Peyer's patch (tissue), 4 donors: ENCODE data around the gene TNS3. TPM values are rescaled to one million over a fixed set of nuclear protein-coding genes. Genes with fewer than 3 reads are reported as not detected.

Experiments used
- DNase-seq, 3 donors: peaks; one replicate each; pipeline ENCODE4 v3.0.0-alpha.2; 2017 to 2019
- H3K27ac ChIP-seq, 4 donors: fragments of 200-600 bp; sonication (generic); one replicate each; pipeline ENCODE4 v1.5.1; 2016 to 2019
- H3K27me3 ChIP-seq, 2 donors: fragments of 200-600 bp; sonication (generic); one replicate each; pipeline ENCODE4 v1.5.1; 2019
- H3K36me3 ChIP-seq, 3 donors: fragments of 200-600 bp; sonication (generic); one replicate each; pipeline ENCODE4 v1.5.1; 2016 to 2019
- H3K4me1 ChIP-seq, 4 donors: fragments of 200-600 bp; sonication (generic); one replicate each; pipeline ENCODE4 v1.5.1; 2016 to 2019
- H3K4me3 ChIP-seq, 4 donors: fragments of 200-600 bp; sonication (generic); 1 replicate in 3 of 4; 2 replicates in 1 of 4; pipeline ENCODE4 v1.5.1; 2016 to 2019; ENCODE audit warnings: mild to moderate bottlenecking in 1 of 4
- H3K9me3 ChIP-seq, 4 donors: fragments of 200-600 bp; sonication (generic); one replicate each; pipeline ENCODE4 v1.5.1; 2016 to 2019; ENCODE audit warnings: mild to moderate bottlenecking in 1 of 4
- POLR2A ChIP-seq, 2 donors: fragments of 450-650 bp; IDR thresholded peaks; one replicate each; pipeline ENCODE4 v1.5.1; 2017; ENCODE audit warnings: antibody characterized with exemption in 2 of 2, mild to moderate bottlenecking in 2 of 2, moderate library complexity in 2 of 2
- total RNA-seq, 4 donors: library from RNA; depleted of rRNA; stranded (reverse); fragments of >200 nt; gene quantifications; one replicate each; pipeline ENCODE4 v1.1.0, GENCODE V29; 2016
- TF ChIP-seq, protein P1 (sequence below), 6 experiments: fragments of 450-650 bp in 4 of 6; fragments of 200-600 bp in 2 of 6; sonication (generic) in 1 of 6; IDR thresholded peaks; one replicate each; pipeline ENCODE4 v1.5.1; 2017 to 2019; ENCODE audit warnings: antibody characterized with exemption in 6 of 6, mild to moderate bottlenecking in 3 of 6, moderate library complexity in 1 of 6

The TNS3 gene
- total RNA-seq, 4 donors from 2014 or later = 79.5 to 157 (median 112) TPM

DNA sequence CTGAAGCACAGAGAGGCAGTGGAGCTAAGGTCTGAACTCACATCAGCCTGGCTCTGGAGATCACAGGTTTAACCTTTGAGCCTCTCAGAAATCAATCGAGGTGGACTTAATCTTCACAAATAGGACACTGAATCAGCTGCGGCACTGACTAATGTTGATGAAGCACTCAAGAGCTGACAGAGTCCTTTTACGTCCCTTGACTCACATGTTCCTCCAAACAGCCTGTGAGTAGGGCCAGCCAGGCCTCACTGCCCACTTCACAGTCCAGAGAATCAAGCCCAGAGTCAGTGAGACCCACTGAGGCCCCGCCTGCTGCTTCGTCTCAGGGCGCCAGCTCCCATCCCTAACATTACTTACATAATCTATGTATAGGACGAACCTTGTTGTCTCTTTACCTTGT, 63.1 kb downstream of the TNS3 start:
- H3K4me1 ChIP-seq = peaks cover 0 to 34% (median 0%) of the 10 kb centered on the region in 4 donors
- no peaks in the 10 kb centered on the region for H3K27me3 ChIP-seq
- no peaks in the 10 kb centered on the region for H3K9me3 ChIP-seq
- H3K27ac ChIP-seq = peak overlapping the region in 2 of 4 donors; percentile 16 to 61
- TF ChIP-seq POLR2A (IDR thresholded peaks at IDR 0.05) = no peak
- TF ChIP-seq, protein P1, sequence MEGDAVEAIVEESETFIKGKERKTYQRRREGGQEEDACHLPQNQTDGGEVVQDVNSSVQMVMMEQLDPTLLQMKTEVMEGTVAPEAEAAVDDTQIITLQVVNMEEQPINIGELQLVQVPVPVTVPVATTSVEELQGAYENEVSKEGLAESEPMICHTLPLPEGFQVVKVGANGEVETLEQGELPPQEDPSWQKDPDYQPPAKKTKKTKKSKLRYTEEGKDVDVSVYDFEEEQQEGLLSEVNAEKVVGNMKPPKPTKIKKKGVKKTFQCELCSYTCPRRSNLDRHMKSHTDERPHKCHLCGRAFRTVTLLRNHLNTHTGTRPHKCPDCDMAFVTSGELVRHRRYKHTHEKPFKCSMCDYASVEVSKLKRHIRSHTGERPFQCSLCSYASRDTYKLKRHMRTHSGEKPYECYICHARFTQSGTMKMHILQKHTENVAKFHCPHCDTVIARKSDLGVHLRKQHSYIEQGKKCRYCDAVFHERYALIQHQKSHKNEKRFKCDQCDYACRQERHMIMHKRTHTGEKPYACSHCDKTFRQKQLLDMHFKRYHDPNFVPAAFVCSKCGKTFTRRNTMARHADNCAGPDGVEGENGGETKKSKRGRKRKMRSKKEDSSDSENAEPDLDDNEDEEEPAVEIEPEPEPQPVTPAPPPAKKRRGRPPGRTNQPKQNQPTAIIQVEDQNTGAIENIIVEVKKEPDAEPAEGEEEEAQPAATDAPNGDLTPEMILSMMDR (IDR thresholded peaks at IDR 0.05) = peak in 1 of 6 experiments; percentile 17
- peak in 2 of 3 donors; percentile 51 to 75 for DNase-seq
- peaks cover 0 to 8% (median 0%) of the 10 kb centered on the region in 3 donors for H3K36me3 ChIP-seq
- H3K4me3 ChIP-seq = no peak overlapping the region

DNA sequence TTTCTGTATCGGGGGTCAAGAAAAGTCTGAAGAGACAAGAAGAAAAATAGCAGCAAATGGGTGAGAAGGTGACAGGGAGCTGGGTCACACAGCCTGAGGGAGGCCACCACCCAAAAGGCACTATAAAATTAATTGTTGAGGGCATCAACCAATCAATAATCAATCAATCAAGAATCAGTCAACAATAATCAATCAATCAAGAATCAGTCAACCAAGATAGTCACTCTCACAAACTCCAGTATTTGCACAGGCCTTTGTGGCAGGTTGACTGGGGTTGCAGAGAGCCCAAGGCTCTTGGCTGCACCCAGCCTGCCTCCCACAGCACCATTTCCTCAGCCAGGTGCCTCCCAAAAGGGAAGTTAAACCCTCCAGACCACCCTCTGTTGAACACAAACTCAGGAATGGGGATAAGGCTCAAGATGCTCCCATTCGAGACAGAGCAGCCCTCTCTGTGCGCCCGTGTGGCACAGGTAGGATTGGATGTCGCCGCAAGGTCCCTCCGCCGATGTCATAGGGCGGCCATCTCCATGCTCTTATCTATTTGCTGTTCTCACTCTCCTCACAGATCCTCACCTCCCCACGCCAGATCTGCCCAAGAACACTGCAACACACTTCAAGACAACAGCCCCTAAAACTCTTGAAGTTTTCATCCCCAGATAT, 64.0 kb downstream of the TNS3 start:
- H3K27me3 ChIP-seq = no peaks in the 10 kb centered on the region
- peaks cover 0 to 42% (median 1%) of the 10 kb centered on the region in 4 donors for H3K4me1 ChIP-seq
- H3K36me3 ChIP-seq = no peaks in the 10 kb centered on the region
- H3K4me3 ChIP-seq = no peak overlapping the region
- TF ChIP-seq, protein P1 (IDR thresholded peaks at IDR 0.05) = no peak
- TF ChIP-seq POLR2A (IDR thresholded peaks at IDR 0.05) = no peak
- H3K27ac ChIP-seq = peak overlapping the region in 2 of 4 donors; percentile 16 to 61
- peak in 1 of 3 donors; percentile 20 for DNase-seq
- H3K9me3 ChIP-seq = no peaks in the 10 kb centered on the region

DNA sequence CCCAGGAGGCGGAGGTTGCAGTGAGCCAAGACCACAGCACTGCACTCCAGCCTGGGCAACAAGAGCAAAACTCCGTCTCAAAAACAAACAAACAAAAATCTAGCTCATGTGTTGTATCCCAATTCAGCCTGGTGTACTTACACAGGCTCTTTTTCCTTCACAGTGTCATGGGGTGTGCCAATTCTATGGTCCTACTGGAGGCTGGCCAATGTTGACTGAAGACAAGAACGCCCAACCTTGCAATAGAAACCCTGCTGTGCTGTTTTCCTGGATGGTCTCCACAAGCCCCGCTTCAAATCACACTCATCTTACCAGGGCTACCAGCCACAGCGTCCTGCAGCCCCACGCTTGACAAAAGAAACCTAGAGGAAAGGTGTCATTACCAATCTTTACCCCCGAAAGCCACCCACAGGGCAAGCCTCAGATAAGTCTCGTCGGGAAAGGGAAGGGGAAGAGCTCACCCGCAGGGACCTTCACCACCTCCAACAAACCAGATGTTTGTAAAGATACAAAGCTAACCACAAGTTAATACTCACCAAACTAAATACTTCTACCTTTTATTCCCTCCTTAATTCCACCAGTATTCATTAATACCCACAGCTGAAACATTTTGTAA, 64.8 kb downstream of the TNS3 start:
- peaks cover 0 to 43% (median 2%) of the 10 kb centered on the region in 4 donors for H3K4me1 ChIP-seq
- no peaks in the 10 kb centered on the region for H3K27me3 ChIP-seq
- TF ChIP-seq POLR2A (IDR thresholded peaks at IDR 0.05) = no peak
- no peak overlapping the region for H3K27ac ChIP-seq
- no peak overlapping the region for H3K4me3 ChIP-seq
- no peaks in the 10 kb centered on the region for H3K9me3 ChIP-seq
- no peaks in the 10 kb centered on the region for H3K36me3 ChIP-seq
- no peak for DNase-seq

DNA sequence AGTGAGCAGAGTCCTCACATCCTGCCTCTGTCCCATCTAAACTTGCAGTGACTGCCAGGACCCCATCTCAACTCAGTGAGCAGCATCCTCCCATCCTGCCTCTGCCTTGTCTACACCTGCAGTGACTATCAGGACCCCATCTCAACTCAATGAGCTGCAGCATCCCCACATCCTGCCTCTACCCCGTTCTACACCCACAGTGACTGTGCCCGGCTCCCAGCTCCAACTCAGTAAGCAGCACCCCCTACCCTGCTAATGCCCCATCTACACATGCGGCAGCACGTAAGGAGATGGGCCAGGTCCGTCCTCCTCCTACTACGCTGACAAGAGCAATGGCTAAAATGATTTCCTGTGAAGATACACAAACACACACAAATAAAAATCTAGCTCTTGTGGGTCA, 65.5 kb downstream of the TNS3 start:
- Histone ChIP-seq H3K27me3 (no peaks in the 10 kb centered on the region), H3K36me3 (peaks cover 0 to 5% (median 0%) of the 10 kb centered on the region in 3 donors), H3K27ac (no peak overlapping the region), H3K4me3 (no peak overlapping the region), H3K4me1 (peaks cover 0 to 45% (median 2%) of the 10 kb centered on the region in 4 donors), H3K9me3 (no peaks in the 10 kb centered on the region)
- TF ChIP-seq, protein P1 (IDR thresholded peaks at IDR 0.05) = no peak
- no peak for TF ChIP-seq POLR2A (IDR thresholded peaks at IDR 0.05)
- DNase-seq = peak in 1 of 3 donors; percentile 26

DNA sequence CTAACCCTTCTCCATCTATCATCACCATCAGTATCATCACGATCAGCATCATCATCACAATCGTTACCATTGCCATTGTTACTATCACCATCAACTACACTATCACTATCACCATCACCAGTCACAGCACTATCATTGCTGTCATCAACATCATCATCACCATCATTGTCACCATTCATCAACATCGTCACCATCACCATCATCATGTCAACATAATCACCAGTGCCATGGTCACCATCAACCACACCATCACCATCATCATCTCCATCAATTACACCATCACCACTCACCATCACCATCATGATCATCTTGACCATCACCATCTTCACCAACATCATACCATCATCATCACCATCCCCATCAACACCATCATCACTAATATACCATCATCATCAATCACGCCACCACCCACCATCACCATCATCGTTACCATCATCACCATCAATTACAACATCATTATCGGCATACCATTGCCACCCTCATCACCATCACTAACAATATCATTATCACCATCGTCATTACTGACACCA, 66.5 kb downstream of the TNS3 start:
- Histone ChIP-seq H3K36me3 (peaks cover 0 to 5% (median 0%) of the 10 kb centered on the region in 3 donors), H3K9me3 (no peaks in the 10 kb centered on the region), H3K27me3 (no peaks in the 10 kb centered on the region), H3K4me1 (peaks cover 0 to 36% (median 2%) of the 10 kb centered on the region in 4 donors), H3K27ac (no peak overlapping the region), H3K4me3 (no peak overlapping the region)
- no peak for DNase-seq
- TF ChIP-seq, protein P1 (IDR thresholded peaks at IDR 0.05) = no peak
- no peak for TF ChIP-seq POLR2A (IDR thresholded peaks at IDR 0.05)

DNA sequence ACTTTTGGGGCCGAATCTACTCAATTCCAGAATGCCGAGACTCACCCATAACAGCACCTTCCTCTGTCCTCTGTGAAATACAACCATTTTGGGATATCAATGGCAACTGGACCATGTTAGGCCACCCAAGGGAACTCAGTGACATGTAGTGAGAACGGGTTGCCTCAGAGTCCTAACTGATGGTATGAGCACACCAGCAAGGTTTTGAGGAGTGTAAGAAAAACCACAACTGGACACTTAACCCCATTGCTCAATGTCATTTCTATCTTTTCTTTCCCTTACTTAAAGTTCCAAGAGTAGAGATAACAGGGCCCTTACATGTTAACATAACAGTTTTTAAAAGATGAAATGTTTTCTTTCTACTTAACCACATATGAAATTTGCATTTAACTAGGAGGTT, 67.1 kb downstream of the TNS3 start:
- Histone ChIP-seq H3K9me3 (no peaks in the 10 kb centered on the region), H3K4me1 (peaks cover 0 to 30% (median 2%) of the 10 kb centered on the region in 4 donors), H3K27me3 (no peaks in the 10 kb centered on the region), H3K36me3 (peaks cover 0 to 5% (median 0%) of the 10 kb centered on the region in 3 donors), H3K27ac (no peak overlapping the region), H3K4me3 (no peak overlapping the region)
- DNase-seq = peak in 1 of 3 donors; percentile 2
- TF ChIP-seq, protein P1 (IDR thresholded peaks at IDR 0.05) = no peak
- no peak for TF ChIP-seq POLR2A (IDR thresholded peaks at IDR 0.05)
